Activated naive CD4-positive, alpha-beta T cell treated with anti-CD3 and anti-CD28 coated beads, Interleukin-2, amount 50 U/mL, for 24 hours (primary cell): ENCODE results near the gene IGSF21.

Experiments
- H3K27ac Mint-ChIP-seq: one replicate; pipeline ENCODE4 v1.8.0; 2021; ENCODE audit warnings: mild to moderate bottlenecking, mixed read lengths
- H3K27me3 Mint-ChIP-seq: one replicate; pipeline ENCODE4 v1.8.0; 2021; ENCODE audit warnings: mixed read lengths
- H3K36me3 Mint-ChIP-seq: one replicate; pipeline ENCODE4 v1.8.0; 2021; ENCODE audit warnings: mixed read lengths
- H3K4me1 Mint-ChIP-seq: one replicate; pipeline ENCODE4 v1.8.0; 2021; ENCODE audit warnings: mixed read lengths
- H3K4me3 Mint-ChIP-seq: one replicate; pipeline ENCODE4 v1.8.0; 2021; ENCODE audit warnings: mild to moderate bottlenecking, mixed read lengths
- H3K9me3 Mint-ChIP-seq: one replicate; pipeline ENCODE4 v1.8.0; 2021; ENCODE audit warnings: mixed read lengths

The IGSF21 gene

GRCh38 chr1:18089488-18089887, 18.1 kb upstream of the IGSF21 start:
- no peaks in the 10 kb centered on the region for H3K4me1 Mint-ChIP-seq
- no peak overlapping the region for H3K4me3 Mint-ChIP-seq
- no peaks in the 10 kb centered on the region for H3K9me3 Mint-ChIP-seq
- peaks cover 2% of the 10 kb centered on the region for H3K27me3 Mint-ChIP-seq
- no peaks in the 10 kb centered on the region for H3K36me3 Mint-ChIP-seq
- no peak overlapping the region for H3K27ac Mint-ChIP-seq

GRCh38 chr1:18090636-18091035, 17.0 kb upstream of the IGSF21 start:
- no peaks in the 10 kb centered on the region for H3K4me1 Mint-ChIP-seq
- H3K36me3 Mint-ChIP-seq: no peaks in the 10 kb centered on the region
- peaks cover 2% of the 10 kb centered on the region for H3K27me3 Mint-ChIP-seq
- H3K4me3 Mint-ChIP-seq: no peak overlapping the region
- H3K27ac Mint-ChIP-seq: no peak overlapping the region
- H3K9me3 Mint-ChIP-seq: no peaks in the 10 kb centered on the region

- peaks cover 2% of the 10 kb centered on the region for H3K27me3 Mint-ChIP-seq
- no peak overlapping the region for H3K4me3 Mint-ChIP-seq
- no peaks in the 10 kb centered on the region for H3K9me3 Mint-ChIP-seq
- no peaks in the 10 kb centered on the region for H3K4me1 Mint-ChIP-seq
- H3K27ac Mint-ChIP-seq: no peak overlapping the region
- no peaks in the 10 kb centered on the region for H3K36me3 Mint-ChIP-seq
These were observed 15.7 kb upstream of the IGSF21 start for GRCh38 chr1:18091660-18092446.

GRCh38 chr1:18093193-18093592, 14.4 kb upstream of the IGSF21 start:
- no peaks in the 10 kb centered on the region for H3K9me3 Mint-ChIP-seq
- H3K4me1 Mint-ChIP-seq: no peaks in the 10 kb centered on the region
- H3K36me3 Mint-ChIP-seq: no peaks in the 10 kb centered on the region
- H3K27me3 Mint-ChIP-seq: peaks cover 2% of the 10 kb centered on the region
- no peak overlapping the region for H3K27ac Mint-ChIP-seq
- H3K4me3 Mint-ChIP-seq: no peak overlapping the region

- no peaks in the 10 kb centered on the region for H3K4me1 Mint-ChIP-seq
- H3K36me3 Mint-ChIP-seq: no peaks in the 10 kb centered on the region
- H3K27ac Mint-ChIP-seq: no peak overlapping the region
- H3K27me3 Mint-ChIP-seq: peaks cover 4% of the 10 kb centered on the region
- H3K9me3 Mint-ChIP-seq: no peaks in the 10 kb centered on the region
- H3K4me3 Mint-ChIP-seq: no peak overlapping the region
These were observed 14.0 kb upstream of the IGSF21 start for GRCh38 chr1:18093646-18094045.

GRCh38 chr1:18094096-18094495, 13.5 kb upstream of the IGSF21 start:
- no peak overlapping the region for H3K4me3 Mint-ChIP-seq
- H3K9me3 Mint-ChIP-seq: no peaks in the 10 kb centered on the region
- no peak overlapping the region for H3K27ac Mint-ChIP-seq
- peaks cover 4% of the 10 kb centered on the region for H3K27me3 Mint-ChIP-seq
- no peaks in the 10 kb centered on the region for H3K36me3 Mint-ChIP-seq
- H3K4me1 Mint-ChIP-seq: no peaks in the 10 kb centered on the region

- Mint-ChIP-seq H3K27ac (no peak overlapping the region), H3K27me3 (peaks cover 6% of the 10 kb centered on the region), H3K4me1 (no peaks in the 10 kb centered on the region), H3K36me3 (no peaks in the 10 kb centered on the region), H3K4me3 (no peak overlapping the region), H3K9me3 (no peaks in the 10 kb centered on the region)
These were observed 10.4 kb upstream of the IGSF21 start for GRCh38 chr1:18097206-18097605.

GRCh38 chr1:18099026-18099425, 8.6 kb upstream of the IGSF21 start:
- no peak overlapping the region for H3K27ac Mint-ChIP-seq
- H3K36me3 Mint-ChIP-seq: no peaks in the 10 kb centered on the region
- no peaks in the 10 kb centered on the region for H3K4me1 Mint-ChIP-seq
- H3K27me3 Mint-ChIP-seq: peaks cover 11% of the 10 kb centered on the region
- H3K4me3 Mint-ChIP-seq: no peak overlapping the region
- H3K9me3 Mint-ChIP-seq: no peaks in the 10 kb centered on the region

GRCh38 chr1:18100060-18100459, 7.5 kb upstream of the IGSF21 start:
- Mint-ChIP-seq H3K4me1 (no peaks in the 10 kb centered on the region), H3K27ac (no peak overlapping the region), H3K36me3 (no peaks in the 10 kb centered on the region), H3K27me3 (peaks cover 12% of the 10 kb centered on the region), H3K4me3 (no peak overlapping the region), H3K9me3 (no peaks in the 10 kb centered on the region)

- H3K4me3 Mint-ChIP-seq: no peak overlapping the region
- no peaks in the 10 kb centered on the region for H3K9me3 Mint-ChIP-seq
- H3K27me3 Mint-ChIP-seq: peaks cover 12% of the 10 kb centered on the region
- H3K4me1 Mint-ChIP-seq: no peaks in the 10 kb centered on the region
- no peak overlapping the region for H3K27ac Mint-ChIP-seq
- no peaks in the 10 kb centered on the region for H3K36me3 Mint-ChIP-seq
These were observed 7.0 kb upstream of the IGSF21 start for GRCh38 chr1:18100491-18101063.

- Mint-ChIP-seq H3K9me3 (no peaks in the 10 kb centered on the region), H3K27me3 (peaks cover 15% of the 10 kb centered on the region), H3K36me3 (no peaks in the 10 kb centered on the region), H3K27ac (no peak overlapping the region), H3K4me3 (no peak overlapping the region), H3K4me1 (no peaks in the 10 kb centered on the region)
These were observed 6.1 kb upstream of the IGSF21 start for GRCh38 chr1:18101508-18101907.

GRCh38 chr1:18103788-18104421, 3.7 kb upstream of the IGSF21 start:
- H3K4me1 Mint-ChIP-seq: no peaks in the 10 kb centered on the region
- no peaks in the 10 kb centered on the region for H3K36me3 Mint-ChIP-seq
- H3K27me3 Mint-ChIP-seq: peaks cover 27% of the 10 kb centered on the region
- no peaks in the 10 kb centered on the region for H3K9me3 Mint-ChIP-seq
- no peak overlapping the region for H3K27ac Mint-ChIP-seq
- H3K4me3 Mint-ChIP-seq: no peak overlapping the region

GRCh38 chr1:18104546-18105100, 3.0 kb upstream of the IGSF21 start:
- H3K36me3 Mint-ChIP-seq: no peaks in the 10 kb centered on the region
- H3K9me3 Mint-ChIP-seq: no peaks in the 10 kb centered on the region
- H3K27ac Mint-ChIP-seq: no peak overlapping the region
- no peak overlapping the region for H3K4me3 Mint-ChIP-seq
- peaks cover 31% of the 10 kb centered on the region for H3K27me3 Mint-ChIP-seq
- no peaks in the 10 kb centered on the region for H3K4me1 Mint-ChIP-seq

GRCh38 chr1:18105196-18105595, 2.4 kb upstream of the IGSF21 start:
- H3K27me3 Mint-ChIP-seq: peaks cover 34% of the 10 kb centered on the region
- H3K27ac Mint-ChIP-seq: no peak overlapping the region
- no peaks in the 10 kb centered on the region for H3K4me1 Mint-ChIP-seq
- no peaks in the 10 kb centered on the region for H3K9me3 Mint-ChIP-seq
- H3K4me3 Mint-ChIP-seq: no peak overlapping the region
- H3K36me3 Mint-ChIP-seq: no peaks in the 10 kb centered on the region

- H3K4me3 Mint-ChIP-seq: no peak overlapping the region
- no peak overlapping the region for H3K27ac Mint-ChIP-seq
- peaks cover 49% of the 10 kb centered on the region for H3K27me3 Mint-ChIP-seq
- no peaks in the 10 kb centered on the region for H3K36me3 Mint-ChIP-seq
- H3K9me3 Mint-ChIP-seq: no peaks in the 10 kb centered on the region
- peaks cover 10% of the 10 kb centered on the region for H3K4me1 Mint-ChIP-seq
These were observed 880 bp downstream of the IGSF21 start for GRCh38 chr1:18108299-18109057.
